Measurements from ENCODE around the gene GARIN5A.
A peak's percentile ranks its signal among the peaks of the same experiment; 100 is the strongest.
"Not testable (repeated sequence)": the region's sequence is repeated elsewhere in the genome, so short reads cannot be mapped to it uniquely, and the experiment has no call there.

Gene GARIN5A

DNA sequence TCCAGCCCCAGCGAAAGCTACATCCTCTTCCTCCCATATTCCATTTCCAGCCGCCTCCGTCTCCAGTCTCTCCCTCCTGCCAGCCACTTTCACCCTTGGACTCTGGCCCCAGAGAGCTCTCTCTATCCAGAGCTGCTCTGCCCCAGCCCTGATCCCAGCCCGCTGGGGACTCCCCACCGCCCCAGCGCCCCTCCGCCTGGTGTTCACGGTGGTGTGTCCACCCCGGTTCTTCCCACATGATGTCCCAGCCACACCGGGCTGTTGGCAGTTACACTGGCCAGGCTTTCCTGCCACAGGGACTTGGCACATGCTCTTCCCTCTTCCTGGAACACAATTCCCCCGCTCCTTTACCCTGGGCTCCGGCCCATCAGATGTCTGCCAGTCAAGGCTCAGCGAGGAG, 11.6 kb downstream of the GARIN5A start:
- DNase-seq (ENCODE audit: low read depth in 2 of 2), result no peak

DNA sequence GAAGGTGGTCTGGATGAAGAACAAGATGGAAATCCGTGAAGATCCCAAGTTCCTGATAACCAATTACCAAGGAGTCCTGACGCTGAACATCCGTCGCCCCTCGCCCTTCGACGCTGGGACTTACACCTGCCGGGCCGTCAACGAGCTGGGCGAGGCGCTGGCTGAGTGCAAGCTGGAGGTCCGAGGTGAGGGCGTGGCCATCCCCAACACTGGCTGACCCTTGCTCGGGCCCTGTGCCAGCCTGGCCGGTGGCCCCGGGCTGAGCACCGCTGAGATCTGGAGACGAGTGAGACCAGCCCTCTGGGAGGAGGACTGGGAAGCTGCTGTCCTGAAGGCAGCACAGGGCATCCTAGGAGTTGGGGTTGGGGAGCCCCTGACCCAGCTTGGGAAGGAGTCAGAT, 12.3 kb downstream of the GARIN5A start:
- DNase-seq (ENCODE audit: low read depth in 2 of 2), result no peak

- DNase-seq (ENCODE audit: low read depth in 2 of 2), result no peak
Measured at GRCh38 chr19:50462970-50463369, 13.7 kb downstream of the GARIN5A start.

GRCh38 chr19:50461066-50461875, 15.4 kb downstream of the GARIN5A start:
- peak; percentile 30 to 38 for DNase-seq (ENCODE audit: low read depth in 2 of 2)

- no peak for DNase-seq (ENCODE audit: low read depth in 2 of 2)
Measured at GRCh38 chr19:50460161-50460765, 16.4 kb downstream of the GARIN5A start.

DNA sequence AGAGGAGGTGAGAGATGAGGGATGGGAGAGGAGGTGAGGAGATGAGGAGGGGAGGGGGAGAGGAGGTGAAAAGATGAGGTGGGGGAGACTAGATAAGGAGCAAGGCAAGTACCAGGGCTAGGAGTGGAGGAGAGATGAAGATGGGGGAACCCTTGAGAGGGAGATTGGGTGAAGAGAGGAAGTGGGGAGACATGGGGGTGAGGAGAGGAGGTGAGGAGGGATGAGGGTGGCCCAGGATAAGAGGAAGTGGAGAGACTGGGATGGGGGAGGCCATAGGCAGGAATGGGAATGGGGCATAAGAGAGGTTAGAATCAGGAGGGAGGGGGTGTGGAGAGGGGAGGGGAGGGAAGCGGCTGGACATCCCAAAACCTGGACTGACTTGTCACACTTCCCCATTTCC, 17.0 kb downstream of the GARIN5A start:
- no peak for DNase-seq (ENCODE audit: low read depth in 2 of 2)

- no peak for DNase-seq (ENCODE audit: low read depth in 2 of 2)
Measured at GRCh38 chr19:50459067-50459456, 17.6 kb downstream of the GARIN5A start.

GRCh38 chr19:50458396-50459066, 18.1 kb downstream of the GARIN5A start:
- no peak for DNase-seq (ENCODE audit: low read depth in 2 of 2)

- no peak for DNase-seq (ENCODE audit: low read depth in 2 of 2)
Measured at GRCh38 chr19:50457300-50457699, 19.3 kb downstream of the GARIN5A start.

DNA sequence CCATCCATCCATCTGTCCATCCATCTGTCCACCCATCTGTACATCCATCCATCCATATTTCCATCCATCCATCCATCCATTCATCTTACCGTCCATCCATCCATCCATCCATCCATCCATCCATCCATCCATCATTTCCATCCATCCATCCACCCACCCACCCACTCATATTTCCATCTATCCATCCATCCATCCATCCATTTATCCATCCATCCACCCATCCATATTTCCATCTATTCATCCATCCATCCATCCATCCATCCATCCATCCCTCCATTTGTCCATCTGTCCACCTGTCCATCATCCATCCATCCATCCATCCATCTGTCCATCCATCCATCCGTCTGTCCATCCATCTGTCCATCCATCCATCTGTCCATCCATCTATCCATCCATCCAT, 20.7 kb downstream of the GARIN5A start:
- no peak for DNase-seq (ENCODE audit: low read depth in 2 of 2)

- no peak for DNase-seq (ENCODE audit: low read depth in 2 of 2)
Measured at GRCh38 chr19:50453243-50453642, 23.4 kb downstream of the GARIN5A start.

- no peak for DNase-seq (ENCODE audit: low read depth in 2 of 2)
Measured at GRCh38 chr19:50451223-50451534, 25.5 kb downstream of the GARIN5A start.

DNA sequence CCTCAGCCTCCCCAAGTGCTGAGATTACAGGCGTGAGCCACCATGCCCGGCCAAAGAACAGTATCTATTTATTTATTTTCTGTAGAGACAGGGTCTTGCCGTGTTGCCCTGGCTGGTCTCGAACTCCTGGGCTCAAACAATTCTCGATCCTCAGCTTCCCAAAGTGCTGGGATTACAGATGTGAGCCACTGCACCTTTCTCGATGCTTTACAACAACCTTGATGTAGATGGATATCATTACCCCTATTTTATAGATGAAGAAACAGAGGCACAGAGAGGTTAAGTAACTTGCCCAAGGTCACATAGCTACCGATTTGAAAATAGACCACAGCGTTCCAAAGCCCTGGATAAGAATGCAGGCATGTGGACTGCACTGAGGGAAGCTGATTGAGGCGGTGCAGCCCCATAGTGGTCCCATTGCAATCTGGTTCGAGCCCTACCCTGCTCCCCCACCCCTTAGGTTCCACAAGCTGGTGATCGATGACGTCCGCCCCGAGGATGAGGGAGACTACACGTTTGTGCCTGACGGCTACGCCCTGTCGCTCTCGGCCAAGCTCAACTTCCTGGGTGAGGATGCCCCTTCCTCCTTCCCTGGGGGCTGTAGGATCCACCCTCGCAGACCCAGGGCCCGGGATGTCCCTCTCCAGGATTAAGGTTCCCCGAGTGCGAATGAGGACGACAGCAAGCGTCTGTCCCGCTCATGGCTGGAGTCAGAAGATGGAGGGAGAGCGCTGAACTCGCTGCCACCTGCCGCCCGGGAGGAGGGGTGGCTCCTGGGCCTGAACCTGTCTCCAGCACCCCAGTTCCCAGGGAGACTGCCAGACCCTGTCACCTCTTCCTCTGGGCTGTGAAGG, 26.1 kb downstream of the GARIN5A start:
- DNase-seq (ENCODE audit: low read depth in 2 of 2), result no peak

GRCh38 chr19:50449236-50449899, 27.3 kb downstream of the GARIN5A start:
- no peak for DNase-seq (ENCODE audit: low read depth in 2 of 2)

DNA sequence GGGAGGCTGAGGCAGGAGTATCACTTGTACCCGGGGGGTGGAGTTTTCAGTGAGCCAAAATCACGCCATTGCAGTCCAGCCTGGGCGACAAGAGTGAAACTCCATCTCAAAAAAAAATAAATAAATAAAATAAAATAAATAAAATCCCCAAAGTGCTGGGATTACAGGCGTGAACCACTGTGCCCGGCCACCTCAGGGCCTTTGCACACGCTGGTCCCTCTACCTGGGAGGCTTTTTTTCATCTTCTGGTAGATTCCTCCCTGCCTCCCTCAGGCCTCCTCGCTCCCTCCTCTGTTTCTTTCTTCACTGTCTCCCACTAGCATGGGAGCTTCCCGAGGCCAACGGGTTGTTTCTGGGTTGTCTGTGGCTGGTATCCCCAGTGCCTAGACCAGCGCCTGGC, 28.9 kb downstream of the GARIN5A start:
- DNase-seq (ENCODE audit: low read depth in 2 of 2), result no peak

- DNase-seq (ENCODE audit: low read depth in 2 of 2), result no peak
Measured at GRCh38 chr19:50447053-50447452, 29.6 kb downstream of the GARIN5A start.

DNA sequence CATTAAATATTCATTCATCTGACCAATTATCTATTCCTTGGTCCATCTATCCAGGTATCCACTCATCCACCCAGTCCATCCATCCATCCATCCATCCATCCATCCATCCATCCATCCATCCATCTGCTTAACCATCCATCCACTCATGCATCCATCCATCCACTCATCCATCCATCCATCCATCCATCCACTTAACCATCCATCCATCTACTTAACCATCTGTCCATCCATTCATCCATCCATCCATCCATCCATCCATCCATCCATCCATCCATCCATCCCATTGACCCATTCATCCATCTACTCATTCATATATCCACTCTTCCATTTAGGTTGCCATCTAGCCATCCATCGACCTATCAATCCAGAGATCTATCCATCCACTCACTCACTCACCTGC, 32.6 kb downstream of the GARIN5A start:
- DNase-seq (ENCODE audit: low read depth in 2 of 2), result no peak

DNA sequence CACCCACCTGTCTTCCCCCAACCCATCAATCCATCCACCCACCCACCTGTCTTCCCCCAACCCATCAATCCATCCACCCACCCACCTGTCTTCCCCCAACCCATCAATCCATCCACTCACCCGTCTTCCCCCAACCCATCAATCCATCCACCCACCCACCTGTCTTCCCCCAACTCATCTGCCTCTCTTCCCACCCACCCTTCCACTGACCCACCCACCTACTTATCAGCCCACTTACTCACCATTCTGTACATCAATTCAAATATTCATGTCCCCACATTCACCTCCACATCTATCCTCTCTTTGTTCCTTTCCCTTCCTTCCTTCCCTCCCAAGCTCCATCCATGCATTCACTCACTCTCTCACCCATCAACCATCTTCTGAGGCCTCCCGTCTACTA, 37.5 kb downstream of the GARIN5A start:
- DNase-seq (ENCODE audit: low read depth in 2 of 2), result not testable (repeated sequence)

DNA sequence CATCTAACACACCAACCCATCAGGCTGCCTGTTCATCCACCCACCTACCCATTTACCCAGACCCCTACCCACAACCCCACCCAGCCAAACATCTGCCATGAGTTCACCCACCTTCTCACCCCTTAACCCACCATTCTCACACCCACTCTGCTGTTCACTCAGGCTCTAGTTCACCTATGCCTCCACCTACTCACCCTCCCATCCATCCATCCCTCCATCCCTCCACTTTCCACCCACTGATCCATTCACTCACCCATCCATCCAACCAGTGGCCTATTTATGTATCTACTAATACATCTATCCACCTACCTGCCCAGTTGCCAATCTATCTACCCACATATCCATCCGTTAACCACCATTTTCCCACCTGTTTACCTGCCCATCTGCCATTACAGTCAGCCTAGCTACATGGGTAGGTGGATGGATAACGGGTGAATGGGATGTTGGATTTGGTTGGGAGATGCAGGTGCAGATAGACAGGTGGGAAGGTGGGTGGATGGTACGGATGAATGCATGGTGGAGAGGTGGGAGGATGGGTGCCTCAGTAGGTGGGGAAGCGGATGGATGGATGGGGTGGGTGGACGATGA, 38.7 kb downstream of the GARIN5A start:
- no peak for DNase-seq (ENCODE audit: low read depth in 2 of 2)

DNA sequence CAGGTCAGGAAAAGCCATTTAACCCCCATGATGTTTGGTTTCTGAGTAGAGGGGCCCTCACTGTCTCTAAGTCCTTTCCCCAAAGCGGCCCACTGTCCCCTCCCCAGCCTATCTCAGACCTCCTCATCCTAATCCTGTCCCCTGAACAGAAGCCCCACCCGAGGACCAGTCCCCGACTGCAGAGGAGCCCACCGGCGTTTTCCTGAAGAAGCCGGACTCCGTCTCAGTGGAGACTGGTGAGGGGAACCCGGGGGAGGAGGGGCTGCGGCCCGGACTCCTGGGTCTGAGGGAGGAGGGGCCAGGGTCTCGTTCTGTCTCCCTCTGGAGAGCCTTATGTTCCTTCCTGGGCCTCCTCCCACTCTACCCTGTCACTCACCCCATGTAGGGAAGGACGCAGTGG, 41.0 kb downstream of the GARIN5A start:
- no peak for DNase-seq (ENCODE audit: low read depth in 2 of 2)

DNA sequence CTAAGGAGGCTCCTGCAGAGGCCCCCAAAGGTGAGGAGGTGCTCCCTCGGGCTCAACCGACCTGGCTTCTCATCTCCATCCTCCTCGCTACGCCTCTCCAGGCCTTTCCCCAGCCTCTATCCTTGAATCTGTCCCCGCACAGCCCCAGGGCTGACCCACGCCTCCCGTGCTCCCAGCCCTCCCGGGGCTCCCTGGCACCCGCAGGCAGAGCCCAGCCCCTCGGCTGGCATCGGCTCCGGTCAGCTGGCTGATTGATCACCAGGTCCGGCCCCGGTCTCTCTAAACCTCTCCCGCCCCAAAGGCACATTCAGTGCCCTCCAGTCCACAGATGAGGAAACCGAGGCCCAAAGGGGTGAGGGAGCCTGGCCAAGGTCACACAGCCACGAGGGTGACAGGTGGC, 41.4 kb downstream of the GARIN5A start:
- DNase-seq (ENCODE audit: low read depth in 2 of 2), result no peak
